K562 (cell line): ENCODE data around the gene CDC42BPB. TPM values are rescaled to one million over a fixed set of nuclear protein-coding genes. Genes with fewer than 3 reads are reported as not detected.

Source experiments
- ATAC-seq: fragments of 200-7000 bp; cut with Tn5 transposase; 3 replicates; pipeline ENCODE4 v1.9.1; 2020; ENCODE audit warnings: moderate library complexity
- BruUV-seq: library from RNA; stranded (reverse); fragments of 400-500 nt; replicated peaks from 2 replicates; lab custom pipeline; 2021; lab: Mats Ljungman, UMichigan
- CTCF ChIA-PET: fragments of 300-600 bp; formaldehyde crosslinking; extraction: SDS; loops from one replicate; lab custom pipeline; 2021; ENCODE audit warnings: low intra/inter-chr PET ratio; lab: Yijun Ruan, JAX
- POLR2A ChIA-PET: fragments of 300-600, 350-650 bp; sonication (Branson Sonifier 250); formaldehyde crosslinking; extraction: SDS; loops from one replicate; lab custom pipeline; 2021; ENCODE audit warnings: antibody characterized with exemption, inconsistent platforms; lab: Yijun Ruan, JAX
- DNase-seq, 4 experiments: peaks; one replicate each; pipeline versions ENCODE4 v3.0.0 to v3.0.0-alpha.2; 2011 to 2018; ENCODE audit warnings: low spot score in 3 of 4, mixed read lengths in 3 of 4; ENCODE audit errors: extremely low read depth in 1 of 4
- FAIRE-seq: peaks from 2 replicates; lab custom pipeline; 2011; peaks lifted over from hg19 to GRCh38; lab: Jason Lieb, UNC
- H2AFZ ChIP-seq: 2 replicates; pipeline ENCODE4 v1.6.0; 2011; ENCODE audit warnings: low read depth, low read length, control low read depth, inconsistent platforms
- H3K27ac ChIP-seq: fragments of 200-600 bp; 3 replicates; pipeline ENCODE4 v1.8.0; 2011; ENCODE audit warnings: low read depth, mild to moderate bottlenecking, control low read depth, inconsistent platforms, low read length, moderate library complexity, mixed read lengths; ENCODE audit errors: extremely low read depth
- H3K27me3 ChIP-seq, 2 experiments: fragments of 300-600 bp in 1 of 2; 2 replicates in 1 of 2; 3 replicates in 1 of 2; pipeline versions ENCODE4 v1.6.0 to v1.8.0; 2011; ENCODE audit warnings: inconsistent platforms in 2 of 2, low read length in 2 of 2, mild to moderate bottlenecking in 1 of 2, mixed read lengths in 1 of 2, moderate library complexity in 1 of 2; ENCODE audit not compliant: control insufficient read depth in 2 of 2, insufficient read depth in 2 of 2
- H3K36me3 ChIP-seq: fragments of 300-600 bp; 3 replicates; pipeline ENCODE4 v1.8.0; 2011; ENCODE audit warnings: mild to moderate bottlenecking, low read length, inconsistent platforms; ENCODE audit not compliant: control insufficient read depth, insufficient read depth
- H3K4me1 ChIP-seq, 2 experiments: fragments of 200-600 bp in 1 of 2; replicated peaks in 1 of 2; 2 replicates in 1 of 2; 3 replicates in 1 of 2; pipeline versions ENCODE4 v1.5.1 to v1.8.0; 2011; ENCODE audit warnings: inconsistent platforms in 2 of 2, low read length in 2 of 2, mild to moderate bottlenecking in 1 of 2, mixed read lengths in 1 of 2, moderate library complexity in 1 of 2; ENCODE audit not compliant: control insufficient read depth in 2 of 2, insufficient read depth in 2 of 2
- H3K4me2 ChIP-seq: 2 replicates; pipeline ENCODE4 v1.6.1; 2011; ENCODE audit warnings: low read length, control low read depth, inconsistent platforms, mixed read lengths; ENCODE audit not compliant: insufficient read depth
- H3K4me3 ChIP-seq: fragments of 200-600 bp; sonication (generic), shearing (Covaris generic); 2 replicates; pipeline ENCODE4 v1.5.1; 2016; ENCODE audit warnings: control low read depth, inconsistent platforms
- H3K79me2 ChIP-seq: fragments of 200-600 bp; 3 replicates; pipeline ENCODE4 v1.8.0; 2011; ENCODE audit warnings: low read length, inconsistent platforms; ENCODE audit not compliant: control insufficient read depth, insufficient read depth
- H3K9ac ChIP-seq, 2 experiments: 2 replicates each; pipeline versions ENCODE4 v1.6.0 to v1.6.1; 2011; ENCODE audit warnings: low read depth in 2 of 2, low read length in 2 of 2, control low read depth in 1 of 2, inconsistent platforms in 1 of 2, mild to moderate bottlenecking in 1 of 2, mixed read lengths in 1 of 2; ENCODE audit not compliant: insufficient read depth in 1 of 2
- H3K9me1 ChIP-seq: one replicate; pipeline ENCODE4 v1.6.0; 2011; ENCODE audit warnings: inconsistent platforms, mild to moderate bottlenecking, low read length, moderate library complexity; ENCODE audit not compliant: control insufficient read depth, insufficient read depth
- H3K9me3 ChIP-seq: replicated peaks from 2 replicates; pipeline ENCODE4 v1.5.1; 2011; ENCODE audit warnings: low read depth, low read length, inconsistent platforms; ENCODE audit not compliant: control insufficient read depth, insufficient read depth
- H4K20me1 ChIP-seq: replicated peaks from 2 replicates; pipeline ENCODE4 v1.6.1; 2011; ENCODE audit warnings: low read length, inconsistent platforms, mixed read lengths; ENCODE audit not compliant: control insufficient read depth, insufficient read depth
- CREB1 ChIP-seq, 2 experiments: sonication (generic) in 1 of 2; formaldehyde crosslinking in 1 of 2; IDR thresholded peaks; 2 replicates each; pipeline versions ENCODE4 v1.6.1 to v1.8.0; 2012 to 2022; ENCODE audit warnings: inconsistent platforms in 1 of 2, mild to moderate bottlenecking in 1 of 2, missing genetic modification reagents in 1 of 2, moderate library complexity in 1 of 2
- HINFP ChIP-seq: fragments of 450-650 bp; conservative IDR thresholded peaks from 2 replicates; pipeline ENCODE4 v1.6.1; 2016; ENCODE audit warnings: missing genetic modification characterization, low read depth, mild to moderate bottlenecking, control low read depth, missing compliant biosample characterization
- MAFG ChIP-seq: fragments of 450-650 bp; conservative IDR thresholded peaks from 2 replicates; pipeline ENCODE4 v1.6.1; 2016; ENCODE audit warnings: missing genetic modification characterization, missing compliant biosample characterization
- ZFP36 ChIP-seq: fragments of 150-350 bp; IDR thresholded peaks from 2 replicates; pipeline ENCODE4 v1.6.1; 2018; ENCODE audit warnings: low read length, low read depth; ENCODE audit not compliant: partially characterized antibody
- ZNF316 ChIP-seq: fragments of 450-650 bp; IDR thresholded peaks from 2 replicates; pipeline ENCODE4 v1.6.1; 2016
- WGBS: fragments of 100-300 bp; shearing (Covaris generic); methylation state at CpG from one replicate; pipeline ENCODE4 v1.1.6; 2016; ENCODE audit warnings: low coverage, mixed read lengths; ENCODE audit not compliant: insufficient coverage; ENCODE audit errors: missing lambda C conversion rate; 5-methylcytosine and 5-hydroxymethylcytosine counted together
- in situ Hi-C: fragments of 300-500 bp; cut with MboI; formaldehyde crosslinking; loops from 4 replicates; pipeline ENCODE4 v1.15.0; 2018; ENCODE audit warnings: inconsistent platforms, mixed read lengths
- intact Hi-C: fragments of 100-400 bp; cut with micrococcal nuclease; formaldehyde crosslinking; loops from 2 replicates; pipeline ENCODE4 v1.14.2; 2022
- polyA plus RNA-seq, 8 experiments: library from polyadenylated mRNA; depleted of rRNA in 4 of 8; stranded (reverse) in 5 of 8; unstranded in 3 of 8; fragments of >200 nt; fragmentation: Nextera tagmentation in 2 of 8; fragmentation: Illumina TruSeq in 1 of 8; extraction: Ambion mirVana in 2 of 8; extraction: Trizol in 1 of 8; gene quantifications; 2 replicates each; pipeline versions ENCODE4 v1.2.1 to v1.2.3, GENCODE V29; 2011 to 2014; ENCODE audit warnings: inconsistent platforms in 1 of 8, missing spikeins in 1 of 8
- total RNA-seq, 7 experiments: library from RNA; depleted of rRNA in 6 of 7; stranded (reverse); fragments of >200 nt in 6 of 7; fragmentation: Illumina TruSeq in 2 of 7; extraction: Trizol in 2 of 7; gene quantifications; 2 replicates each; pipeline versions ENCODE4 v1.2.1 to v1.2.3, GENCODE V29; 2011 to 2021; ENCODE audit warnings: low replicate concordance in 1 of 7

Gene CDC42BPB
- total and polyA plus RNA-seq, 9 of the 15 experiments (the other 6 are each of a cell fraction or from before 2014, with no cell fraction given) = 0.07 to 24.3 (median 12.6) TPM

- no peak overlapping the region for H3K27ac ChIP-seq
- TF ChIP-seq MAFG = 0 out of 2 replicates have a peak, but pooled peaks have one; percentile 27
- no peak for TF ChIP-seq CREB1 (IDR thresholded peaks at IDR 0.05)
- TF ChIP-seq CREB1 (CRISPR knock-in tag; IDR thresholded peaks at IDR 0.05) = no peak
- TF ChIP-seq ZNF316 = peak; percentile 73
- H3K4me1 ChIP-seq = peaks cover 32 to 81% of the 10 kb centered on the region in 2 experiments
- no TSS peak for BruUV-seq
- no peaks in the 10 kb centered on the region for H3K9me3 ChIP-seq
- no peaks in the 10 kb centered on the region for H4K20me1 ChIP-seq
- FAIRE-seq (no peak), DNase-seq (no peak), ATAC-seq (no peak)
- H3K9me1 ChIP-seq = no peaks in the 10 kb centered on the region
- ChIA-PET CTCF (no interaction called here), POLR2A (interaction anchor here (0.6 to 1.9 kb wide), 2 partner anchors 9 to 409 kb away, joined by 3 to 5 read pairs; no protein-coding TSS in a partner anchor)
- H3K4me2 ChIP-seq = no peak overlapping the region
- H3K36me3 ChIP-seq = peaks cover 2% of the 10 kb centered on the region; the same call in 1 of the 3 replicates
- no peak overlapping the region for H2AFZ ChIP-seq
- intact Hi-C loops = no loop called here
- in situ Hi-C loops = no loop called here
- H3K27me3 ChIP-seq = no peaks in the 10 kb centered on the region
- peak overlapping the region in 1 of 2 experiments; percentile 31; a peak in 1 of 4 replicates for H3K9ac ChIP-seq
- peaks cover 11% of the 10 kb centered on the region; the same call in 2 of the 3 replicates for H3K79me2 ChIP-seq
- WGBS = 54% methylated on average over 4 of the region's 4 CpGs
- H3K4me3 ChIP-seq = no peak overlapping the region
Observed at GRCh38 chr14:103096387-103096786, 39.0 kb upstream of the CDC42BPB start.

- intact Hi-C loops = no loop called here
- H3K4me3 ChIP-seq = no peak overlapping the region
Observed at GRCh38 chr14:103095210-103095778, 37.9 kb upstream of the CDC42BPB start.

More at GRCh38 chr14:103095210-103095778, 37.9 kb upstream of the CDC42BPB start:
- POLR2A ChIA-PET = interaction anchor here (1.9 kb wide), 1 partner anchor 10 kb away, joined by 5 read pairs; no protein-coding TSS in a partner anchor
- ATAC-seq (no peak), DNase-seq (no peak), FAIRE-seq (no peak)
- Histone ChIP-seq H3K9me3 (no peaks in the 10 kb centered on the region), H3K27me3 (no peaks in the 10 kb centered on the region), H3K9ac (no peak overlapping the region; a peak in 1 of 4 replicates), H3K9me1 (no peaks in the 10 kb centered on the region), H4K20me1 (no peaks in the 10 kb centered on the region), H3K4me2 (no peak overlapping the region), H2AFZ (no peak overlapping the region), H3K36me3 (no peaks in the 10 kb centered on the region), H3K27ac (no peak overlapping the region), H3K79me2 (peaks cover 7% of the 10 kb centered on the region; the same call in 2 of the 3 replicates), H3K4me1 (peaks cover 30 to 81% of the 10 kb centered on the region in 2 experiments)
- BruUV-seq = no TSS peak
- 82% methylated on average over 9 of the region's 11 CpGs for WGBS
- CTCF ChIA-PET = no interaction called here
- TF ChIP-seq HINFP (no peak), ZFP36 (peak; percentile 48)
- in situ Hi-C loops = no loop called here
